Fibroblast of the conjunctiva (primary cell): ENCODE results near the gene LPGAT1.
"Not testable (repeated sequence)": the region's sequence is repeated elsewhere in the genome, so short reads cannot be mapped to it uniquely, and the experiment has no call there.

Experiments
- DNase-seq: peaks from one replicate; pipeline ENCODE4 v3.0.0-alpha.2; 2010; ENCODE audit warnings: low read depth

The LPGAT1 gene

GRCh38 chr1:211734791-211735190 lies 95.8 kb downstream of the LPGAT1 start:
- no peak for DNase-seq

- no peak for DNase-seq
These were observed 96.2 kb downstream of the LPGAT1 start for GRCh38 chr1:211734359-211734758.

GRCh38 chr1:211732293-211732980 lies 98.1 kb downstream of the LPGAT1 start:
- no peak for DNase-seq

GRCh38 chr1:211731456-211732292 lies 98.9 kb downstream of the LPGAT1 start:
- DNase-seq = no peak

GRCh38 chr1:211730347-211730746 lies 100.2 kb downstream of the LPGAT1 start:
- DNase-seq = no peak

GRCh38 chr1:211729238-211729637 lies 101.3 kb downstream of the LPGAT1 start:
- no peak for DNase-seq

GRCh38 chr1:211726467-211726995 lies 104.0 kb downstream of the LPGAT1 start:
- no peak for DNase-seq

- DNase-seq = peak; percentile 28
These were observed 105.8 kb downstream of the LPGAT1 start for GRCh38 chr1:211724687-211725196.

- DNase-seq = no peak
These were observed 107.3 kb downstream of the LPGAT1 start for GRCh38 chr1:211723273-211723672.

GRCh38 chr1:211722277-211723175 lies 108.0 kb downstream of the LPGAT1 start:
- DNase-seq = no peak

GRCh38 chr1:211716555-211716954 lies 114.0 kb downstream of the LPGAT1 start:
- DNase-seq = not testable (repeated sequence)

GRCh38 chr1:211715971-211716370 lies 114.6 kb downstream of the LPGAT1 start:
- DNase-seq = no peak

GRCh38 chr1:211714154-211714553 lies 116.4 kb downstream of the LPGAT1 start:
- DNase-seq = no peak

- DNase-seq = no peak
These were observed 117.3 kb downstream of the LPGAT1 start for GRCh38 chr1:211713231-211713630.

GRCh38 chr1:211711315-211711705 lies 119.3 kb downstream of the LPGAT1 start:
- DNase-seq = no peak

GRCh38 chr1:211710566-211711314 lies 119.8 kb downstream of the LPGAT1 start:
- no peak for DNase-seq

GRCh38 chr1:211708926-211709325 lies 121.6 kb downstream of the LPGAT1 start:
- DNase-seq = no peak

- no peak for DNase-seq
These were observed 122.6 kb downstream of the LPGAT1 start for GRCh38 chr1:211708006-211708405.

- DNase-seq = no peak
These were observed 125.0 kb downstream of the LPGAT1 start for GRCh38 chr1:211705467-211706091.

GRCh38 chr1:211704543-211704942 lies 126.0 kb downstream of the LPGAT1 start:
- DNase-seq = no peak
